WTC11 (cell line): ENCODE measurements around the gene MOSMO. TPM values are rescaled to one million over a fixed set of nuclear protein-coding genes. Genes with fewer than 3 reads are reported as not detected.

Source experiments
- ATAC-seq: fragments of 200-7000 bp; cut with Tn5 transposase; 2 replicates; pipeline ENCODE4 v1.10.0; 2021; ENCODE audit warnings: mild to moderate bottlenecking, moderate library complexity
- CTCF ChIA-PET: fragments of 300-600 bp; sonication (Branson Sonifier 250); formaldehyde crosslinking; loops from one replicate; lab custom pipeline; 2021; ENCODE audit warnings: antibody characterized with exemption; lab: Charles Lee
- POLR2A ChIA-PET: fragments of 350-600 bp; sonication (Branson Sonifier 250); formaldehyde crosslinking; loops from one replicate; lab custom pipeline; 2021; ENCODE audit warnings: antibody characterized with exemption; lab: Charles Lee
- DNase-seq: peaks from one replicate; pipeline ENCODE4 v3.0.0; 2021; ENCODE audit warnings: low spot score
- H3K27ac Mint-ChIP-seq: 2 replicates; pipeline ENCODE4 v1.8.0; 2021; ENCODE audit warnings: mixed read lengths
- H3K27me3 Mint-ChIP-seq: 2 replicates; pipeline ENCODE4 v1.8.0; 2021; ENCODE audit warnings: low read depth, mild to moderate bottlenecking, moderate library complexity, mixed read lengths
- H3K36me3 Mint-ChIP-seq: 2 replicates; pipeline ENCODE4 v1.8.0; 2021; ENCODE audit warnings: mixed read lengths
- H3K4me1 Mint-ChIP-seq: 2 replicates; pipeline ENCODE4 v1.8.0; 2022; ENCODE audit warnings: mixed read lengths
- H3K4me3 Mint-ChIP-seq: 2 replicates; pipeline ENCODE4 v1.8.0; 2021; ENCODE audit warnings: mild to moderate bottlenecking, moderate library complexity, mixed read lengths
- H3K9me3 Mint-ChIP-seq: 2 replicates; pipeline ENCODE4 v1.8.0; 2021; ENCODE audit warnings: mixed read lengths
- ATF6 ChIP-seq: sonication (generic); formaldehyde crosslinking; IDR thresholded peaks from 2 replicates; pipeline ENCODE4 v1.8.1; 2023; ENCODE audit warnings: mild to moderate bottlenecking, missing genetic modification reagents
- CREB1 ChIP-seq: sonication (generic); formaldehyde crosslinking; IDR thresholded peaks from 2 replicates; pipeline ENCODE4 v1.8.0; 2023; ENCODE audit warnings: mild to moderate bottlenecking, missing genetic modification reagents
- EMX1 ChIP-seq: fragments of 250-450 bp; sonication (Bioruptor Pico); IDR thresholded peaks from 2 replicates; pipeline ENCODE4 v1.8.0; 2021; ENCODE audit warnings: mild to moderate bottlenecking
- ESRRA ChIP-seq: sonication (generic); formaldehyde crosslinking; IDR thresholded peaks from 2 replicates; pipeline ENCODE4 v1.8.1; 2022; ENCODE audit warnings: mild to moderate bottlenecking, missing genetic modification reagents, borderline replicate concordance
- FOXK1 ChIP-seq: sonication (generic); formaldehyde crosslinking; IDR thresholded peaks from 2 replicates; pipeline ENCODE4 v1.8.0; 2022; ENCODE audit warnings: mild to moderate bottlenecking, moderate library complexity, missing genetic modification reagents
- FOXP4 ChIP-seq: sonication (generic); formaldehyde crosslinking; IDR thresholded peaks from 2 replicates; pipeline ENCODE4 v1.8.0; 2022; ENCODE audit warnings: mild to moderate bottlenecking, missing genetic modification reagents
- JUN ChIP-seq: sonication (generic); formaldehyde crosslinking; IDR thresholded peaks from 2 replicates; pipeline ENCODE4 v1.8.0; 2023; ENCODE audit warnings: mild to moderate bottlenecking, missing genetic modification reagents
- NFE2L1 ChIP-seq: sonication (generic); formaldehyde crosslinking; IDR thresholded peaks from 2 replicates; pipeline ENCODE4 v1.8.1; 2023; ENCODE audit warnings: missing genetic modification reagents
- NR1H2 ChIP-seq: sonication (generic); formaldehyde crosslinking; IDR thresholded peaks from 2 replicates; pipeline ENCODE4 v1.9.0; 2021; ENCODE audit warnings: mild to moderate bottlenecking, moderate library complexity, missing genetic modification reagents
- NR2C2 ChIP-seq: sonication (generic); formaldehyde crosslinking; IDR thresholded peaks from 2 replicates; pipeline ENCODE4 v1.8.0; 2022; ENCODE audit warnings: mild to moderate bottlenecking, missing genetic modification reagents
- RELA ChIP-seq: sonication (generic); formaldehyde crosslinking; IDR thresholded peaks from 2 replicates; pipeline ENCODE4 v1.8.1; 2022; ENCODE audit warnings: missing genetic modification reagents, mild to moderate bottlenecking, borderline replicate concordance
- RORB ChIP-seq: fragments of 250-450 bp; sonication (Bioruptor Pico); IDR thresholded peaks from 2 replicates; pipeline ENCODE4 v1.9.0; 2021; ENCODE audit warnings: mild to moderate bottlenecking
- SMAD3 ChIP-seq: sonication (generic); formaldehyde crosslinking; IDR thresholded peaks from 2 replicates; pipeline ENCODE4 v1.8.0; 2022; ENCODE audit warnings: missing genetic modification reagents, mild to moderate bottlenecking, borderline replicate concordance
- SP1 ChIP-seq: sonication (generic); formaldehyde crosslinking; conservative IDR thresholded peaks from 2 replicates; pipeline ENCODE4 v1.8.1; 2022; ENCODE audit warnings: missing genetic modification reagents
- STAT6 ChIP-seq: sonication (generic); formaldehyde crosslinking; conservative IDR thresholded peaks from 2 replicates; pipeline ENCODE4 v1.8.1; 2023; ENCODE audit warnings: mild to moderate bottlenecking, low read depth, missing genetic modification reagents, moderate library complexity
- ZBTB43 ChIP-seq: sonication (generic); formaldehyde crosslinking; IDR thresholded peaks from 2 replicates; pipeline ENCODE4 v1.8.1; 2023; ENCODE audit warnings: mild to moderate bottlenecking, missing genetic modification reagents
- ZNF121 ChIP-seq: sonication (generic); formaldehyde crosslinking; IDR thresholded peaks from 2 replicates; pipeline ENCODE4 v1.8.0; 2023; ENCODE audit warnings: missing genetic modification reagents
- ZNF138 ChIP-seq: sonication (generic); formaldehyde crosslinking; conservative IDR thresholded peaks from 2 replicates; pipeline ENCODE4 v1.8.1; 2022; ENCODE audit warnings: mild to moderate bottlenecking, moderate library complexity, missing genetic modification reagents
- ZNF219 ChIP-seq: sonication (generic); formaldehyde crosslinking; IDR thresholded peaks from 2 replicates; pipeline ENCODE4 v1.8.0; 2023; ENCODE audit warnings: missing genetic modification reagents, mild to moderate bottlenecking, borderline replicate concordance
- total RNA-seq: library from RNA; stranded (reverse); gene quantifications from 3 replicates; pipeline ENCODE4 v1.2.3, GENCODE V29; 2021
- TF ChIP-seq, protein P1 (sequence below): sonication (generic); formaldehyde crosslinking; IDR thresholded peaks from 2 replicates; pipeline ENCODE4 v1.8.1; 2023; ENCODE audit warnings: mild to moderate bottlenecking, missing genetic modification reagents, borderline replicate concordance
- TF ChIP-seq, protein P2 (sequence below): sonication (generic); formaldehyde crosslinking; IDR thresholded peaks from 2 replicates; pipeline ENCODE4 v1.8.0; 2023; ENCODE audit warnings: mild to moderate bottlenecking, missing genetic modification reagents
- TF ChIP-seq, protein P3 (sequence below): fragments of 250-450 bp; sonication (Bioruptor Pico); IDR thresholded peaks from 2 replicates; pipeline ENCODE4 v1.9.0; 2021; ENCODE audit warnings: mild to moderate bottlenecking

MOSMO gene
- total RNA-seq, 1 experiment from 2014 or later: 10.7 TPM

DNA sequence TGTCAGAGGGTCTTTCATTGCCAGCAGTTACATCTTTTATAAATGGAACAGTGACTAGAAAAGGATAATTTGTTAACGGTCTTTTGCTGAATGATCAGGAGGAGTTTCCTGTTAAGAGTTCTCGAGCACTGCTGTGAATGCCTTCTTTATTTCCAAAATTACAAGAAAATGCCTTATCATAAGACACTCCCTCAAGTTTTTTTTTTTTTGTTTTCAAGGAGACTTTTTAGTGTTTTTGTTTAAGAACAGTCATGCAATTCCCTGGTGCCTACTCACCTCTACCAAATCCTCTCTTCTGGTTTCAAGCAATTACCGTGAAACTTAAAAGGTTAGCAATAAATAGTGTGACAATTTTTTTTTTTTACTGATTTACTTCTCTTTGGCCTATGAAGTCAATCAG lies 65.4 kb downstream of the MOSMO start (continued):
- TF ChIP-seq, protein P1, sequence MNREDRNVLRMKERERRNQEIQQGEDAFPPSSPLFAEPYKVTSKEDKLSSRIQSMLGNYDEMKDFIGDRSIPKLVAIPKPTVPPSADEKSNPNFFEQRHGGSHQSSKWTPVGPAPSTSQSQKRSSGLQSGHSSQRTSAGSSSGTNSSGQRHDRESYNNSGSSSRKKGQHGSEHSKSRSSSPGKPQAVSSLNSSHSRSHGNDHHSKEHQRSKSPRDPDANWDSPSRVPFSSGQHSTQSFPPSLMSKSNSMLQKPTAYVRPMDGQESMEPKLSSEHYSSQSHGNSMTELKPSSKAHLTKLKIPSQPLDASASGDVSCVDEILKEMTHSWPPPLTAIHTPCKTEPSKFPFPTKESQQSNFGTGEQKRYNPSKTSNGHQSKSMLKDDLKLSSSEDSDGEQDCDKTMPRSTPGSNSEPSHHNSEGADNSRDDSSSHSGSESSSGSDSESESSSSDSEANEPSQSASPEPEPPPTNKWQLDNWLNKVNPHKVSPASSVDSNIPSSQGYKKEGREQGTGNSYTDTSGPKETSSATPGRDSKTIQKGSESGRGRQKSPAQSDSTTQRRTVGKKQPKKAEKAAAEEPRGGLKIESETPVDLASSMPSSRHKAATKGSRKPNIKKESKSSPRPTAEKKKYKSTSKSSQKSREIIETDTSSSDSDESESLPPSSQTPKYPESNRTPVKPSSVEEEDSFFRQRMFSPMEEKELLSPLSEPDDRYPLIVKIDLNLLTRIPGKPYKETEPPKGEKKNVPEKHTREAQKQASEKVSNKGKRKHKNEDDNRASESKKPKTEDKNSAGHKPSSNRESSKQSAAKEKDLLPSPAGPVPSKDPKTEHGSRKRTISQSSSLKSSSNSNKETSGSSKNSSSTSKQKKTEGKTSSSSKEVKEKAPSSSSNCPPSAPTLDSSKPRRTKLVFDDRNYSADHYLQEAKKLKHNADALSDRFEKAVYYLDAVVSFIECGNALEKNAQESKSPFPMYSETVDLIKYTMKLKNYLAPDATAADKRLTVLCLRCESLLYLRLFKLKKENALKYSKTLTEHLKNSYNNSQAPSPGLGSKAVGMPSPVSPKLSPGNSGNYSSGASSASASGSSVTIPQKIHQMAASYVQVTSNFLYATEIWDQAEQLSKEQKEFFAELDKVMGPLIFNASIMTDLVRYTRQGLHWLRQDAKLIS (CRISPR knock-in tag): no peak
- TF ChIP-seq JUN (no peak), FOXK1 (CRISPR knock-in tag) (no peak), ZNF219 (CRISPR knock-in tag) (no peak), SMAD3 (CRISPR knock-in tag) (no peak), SP1 (no peak)

GRCh38 chr16:22075043-22075757 lies 67.3 kb downstream of the MOSMO start:
- Mint-ChIP-seq H3K9me3 (no peaks in the 10 kb centered on the region), H3K27me3 (no peaks in the 10 kb centered on the region), H3K27ac (no peak overlapping the region), H3K36me3 (no peaks in the 10 kb centered on the region), H3K4me3 (no peak overlapping the region), H3K4me1 (no peaks in the 10 kb centered on the region; the same call in 1 of the 2 replicates)
- TF ChIP-seq NR1H2 (CRISPR knock-in tag) (no peak), ZNF138 (no peak), ZBTB43 (CRISPR knock-in tag) (no peak), CREB1 (no peak), FOXP4 (CRISPR knock-in tag) (no peak), RELA (no peak), EMX1 (CRISPR knock-in tag) (no peak), ESRRA (CRISPR knock-in tag) (no peak), ZNF121 (CRISPR knock-in tag) (no peak), STAT6 (CRISPR knock-in tag) (no peak), NFE2L1 (CRISPR knock-in tag) (no peak), SP1 (no peak), ATF6 (no peak), NR2C2 (CRISPR knock-in tag) (no peak), RORB (CRISPR knock-in tag) (no peak)
- TF ChIP-seq, protein P2, sequence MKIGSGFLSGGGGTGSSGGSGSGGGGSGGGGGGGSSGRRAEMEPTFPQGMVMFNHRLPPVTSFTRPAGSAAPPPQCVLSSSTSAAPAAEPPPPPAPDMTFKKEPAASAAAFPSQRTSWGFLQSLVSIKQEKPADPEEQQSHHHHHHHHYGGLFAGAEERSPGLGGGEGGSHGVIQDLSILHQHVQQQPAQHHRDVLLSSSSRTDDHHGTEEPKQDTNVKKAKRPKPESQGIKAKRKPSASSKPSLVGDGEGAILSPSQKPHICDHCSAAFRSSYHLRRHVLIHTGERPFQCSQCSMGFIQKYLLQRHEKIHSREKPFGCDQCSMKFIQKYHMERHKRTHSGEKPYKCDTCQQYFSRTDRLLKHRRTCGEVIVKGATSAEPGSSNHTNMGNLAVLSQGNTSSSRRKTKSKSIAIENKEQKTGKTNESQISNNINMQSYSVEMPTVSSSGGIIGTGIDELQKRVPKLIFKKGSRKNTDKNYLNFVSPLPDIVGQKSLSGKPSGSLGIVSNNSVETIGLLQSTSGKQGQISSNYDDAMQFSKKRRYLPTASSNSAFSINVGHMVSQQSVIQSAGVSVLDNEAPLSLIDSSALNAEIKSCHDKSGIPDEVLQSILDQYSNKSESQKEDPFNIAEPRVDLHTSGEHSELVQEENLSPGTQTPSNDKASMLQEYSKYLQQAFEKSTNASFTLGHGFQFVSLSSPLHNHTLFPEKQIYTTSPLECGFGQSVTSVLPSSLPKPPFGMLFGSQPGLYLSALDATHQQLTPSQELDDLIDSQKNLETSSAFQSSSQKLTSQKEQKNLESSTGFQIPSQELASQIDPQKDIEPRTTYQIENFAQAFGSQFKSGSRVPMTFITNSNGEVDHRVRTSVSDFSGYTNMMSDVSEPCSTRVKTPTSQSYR: no peak
- TF ChIP-seq, protein P3, sequence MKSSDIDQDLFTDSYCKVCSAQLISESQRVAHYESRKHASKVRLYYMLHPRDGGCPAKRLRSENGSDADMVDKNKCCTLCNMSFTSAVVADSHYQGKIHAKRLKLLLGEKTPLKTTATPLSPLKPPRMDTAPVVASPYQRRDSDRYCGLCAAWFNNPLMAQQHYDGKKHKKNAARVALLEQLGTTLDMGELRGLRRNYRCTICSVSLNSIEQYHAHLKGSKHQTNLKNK (CRISPR knock-in tag): no peak
- CTCF ChIA-PET: interaction anchor here (0.6 to 4.0 kb wide), 2 partner anchors 24 to 85 kb away, joined by 3 to 69 read pairs; no protein-coding TSS in a partner anchor
- DNase-seq (no peak), ATAC-seq (no peak)
- POLR2A ChIA-PET: no interaction called here
